ENCODE data around the gene USP36.

DNA sequence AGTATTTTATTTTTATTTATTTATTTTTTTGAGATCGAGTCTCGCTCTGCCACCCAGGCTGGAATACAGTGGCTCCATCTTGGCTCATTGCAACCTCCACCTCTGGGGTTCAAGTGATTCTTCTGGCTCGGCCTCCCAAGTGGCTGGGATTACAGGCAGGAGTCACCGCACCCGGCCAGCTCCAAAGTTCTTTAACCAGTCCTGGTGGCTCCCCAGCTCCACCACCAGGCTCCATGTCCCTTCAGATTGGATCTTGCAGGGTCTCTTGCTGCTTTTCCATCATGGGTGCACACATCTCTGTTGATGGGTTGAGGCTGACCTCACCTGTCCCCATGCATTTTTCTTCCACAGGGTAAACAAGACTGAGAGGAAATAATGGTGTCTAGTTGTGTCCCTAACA is 8.4 kb upstream of the USP36 start:
- TF ChIP-seq, protein P1, sequence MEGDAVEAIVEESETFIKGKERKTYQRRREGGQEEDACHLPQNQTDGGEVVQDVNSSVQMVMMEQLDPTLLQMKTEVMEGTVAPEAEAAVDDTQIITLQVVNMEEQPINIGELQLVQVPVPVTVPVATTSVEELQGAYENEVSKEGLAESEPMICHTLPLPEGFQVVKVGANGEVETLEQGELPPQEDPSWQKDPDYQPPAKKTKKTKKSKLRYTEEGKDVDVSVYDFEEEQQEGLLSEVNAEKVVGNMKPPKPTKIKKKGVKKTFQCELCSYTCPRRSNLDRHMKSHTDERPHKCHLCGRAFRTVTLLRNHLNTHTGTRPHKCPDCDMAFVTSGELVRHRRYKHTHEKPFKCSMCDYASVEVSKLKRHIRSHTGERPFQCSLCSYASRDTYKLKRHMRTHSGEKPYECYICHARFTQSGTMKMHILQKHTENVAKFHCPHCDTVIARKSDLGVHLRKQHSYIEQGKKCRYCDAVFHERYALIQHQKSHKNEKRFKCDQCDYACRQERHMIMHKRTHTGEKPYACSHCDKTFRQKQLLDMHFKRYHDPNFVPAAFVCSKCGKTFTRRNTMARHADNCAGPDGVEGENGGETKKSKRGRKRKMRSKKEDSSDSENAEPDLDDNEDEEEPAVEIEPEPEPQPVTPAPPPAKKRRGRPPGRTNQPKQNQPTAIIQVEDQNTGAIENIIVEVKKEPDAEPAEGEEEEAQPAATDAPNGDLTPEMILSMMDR (IDR thresholded peaks at IDR 0.05) = no peak
- TF ChIP-seq POLR2A (IDR thresholded peaks at IDR 0.05) = no peak
